Hair follicle dermal papilla cell (primary cell): ENCODE data around the gene RPS5. TPM values are rescaled to one million over a fixed set of nuclear protein-coding genes. Genes with fewer than 3 reads are reported as not detected.

Experiments used
- small RNA-seq: library from RNA; depleted of rRNA; stranded (forward); fragments of <200 nt; gene quantifications from one replicate; pipeline ENCODE3, GENCODE V24; 2012
- total RNA-seq: library from RNA; depleted of rRNA; stranded (reverse); fragments of >200 nt; gene quantifications from 2 replicates; pipeline ENCODE4 v1.2.3, GENCODE V29; 2012

RPS5 gene
- total RNA-seq, result 1,108 and 1,201 TPM in 2 replicates

DNA sequence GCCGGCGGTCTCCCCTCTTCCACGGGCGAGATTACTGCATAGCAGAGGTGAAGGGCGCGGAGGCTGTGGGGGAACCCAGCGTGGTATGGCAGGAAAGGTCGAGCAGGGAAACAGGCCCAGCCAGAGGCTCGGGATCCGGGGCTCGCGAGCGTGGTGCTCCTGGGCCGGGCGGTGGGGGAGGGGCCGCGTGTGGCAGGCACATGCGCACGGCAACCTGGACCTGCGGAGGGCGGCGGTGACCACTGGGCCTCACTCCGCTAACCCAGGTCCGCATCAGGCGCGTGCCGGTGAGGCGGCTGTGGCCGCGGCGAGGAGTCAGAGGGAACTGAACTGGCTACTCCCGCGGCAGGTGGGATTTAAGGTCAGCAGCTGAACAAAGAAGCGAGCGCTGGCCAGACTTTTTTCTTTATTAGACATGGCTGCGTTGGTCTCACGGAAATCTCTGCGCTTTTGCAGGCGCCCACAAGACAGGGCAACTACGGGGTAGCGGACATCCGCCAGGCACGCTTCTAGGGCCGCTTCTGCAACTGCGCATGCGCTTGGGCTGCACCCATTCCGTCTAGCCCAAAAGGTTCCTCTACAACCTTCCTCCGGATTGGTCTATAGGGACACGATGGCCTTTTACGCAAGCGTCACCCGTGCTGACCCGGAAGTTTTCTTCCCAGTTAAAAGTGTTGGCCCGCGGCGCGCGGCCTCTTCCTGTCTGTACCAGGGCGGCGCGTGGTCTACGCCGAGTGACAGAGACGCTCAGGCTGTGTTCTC lies at the start of gene RPS5:
Gene RPS5, plus strand, starts transcription at position 694 of the 762 bp plus-strand sequence. CDS start 869 bp downstream, outside the sequence.

DNA sequence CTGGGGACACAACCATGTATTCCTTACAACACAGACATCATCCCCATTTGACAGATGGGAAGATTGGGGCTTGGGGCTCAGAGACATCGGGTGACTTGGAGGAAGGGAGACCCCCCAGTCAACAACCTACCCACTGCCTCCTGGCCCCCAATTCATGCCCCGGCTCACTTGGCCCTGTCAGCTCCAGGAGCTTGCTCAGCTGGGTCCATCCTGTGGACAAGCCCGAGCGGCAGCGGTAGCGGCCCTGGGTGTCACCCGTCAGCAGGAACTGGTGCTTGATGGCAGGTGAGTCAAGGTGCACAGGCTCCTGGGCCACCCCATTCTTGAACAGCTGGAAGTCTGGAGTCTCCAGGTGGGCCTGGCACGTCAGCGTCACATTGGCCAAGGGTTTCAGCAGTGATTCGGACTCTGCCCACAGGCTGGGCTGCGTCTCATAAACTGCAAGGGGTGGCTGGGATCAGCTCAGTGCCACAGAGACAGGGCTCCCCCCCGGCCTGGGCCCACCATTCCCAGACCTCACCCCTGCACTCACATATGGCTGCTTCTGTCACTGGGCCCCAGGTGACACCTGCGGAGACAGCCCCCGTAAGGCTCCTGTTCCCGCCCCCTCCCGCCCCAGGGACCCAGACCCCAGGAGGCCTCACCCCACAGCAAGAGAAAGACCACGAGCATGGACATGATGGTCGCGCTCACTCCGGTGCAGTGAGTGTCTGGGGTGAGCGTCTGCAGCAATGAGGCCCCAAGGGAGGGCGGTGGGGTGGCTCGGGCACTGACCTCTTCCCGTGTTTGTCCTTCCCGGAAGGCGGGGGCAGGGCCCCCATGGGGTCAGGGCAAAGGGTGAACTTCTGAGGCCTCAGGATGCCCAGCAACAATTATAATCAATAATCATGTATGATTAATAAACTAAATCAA lies 34.1 kb upstream of the RPS5 start, which contains the start of gene A1BG:
Gene A1BG, minus strand, starts transcription at position 733 of the 912 bp plus-strand sequence. Its CDS starts 55 bp downstream, at position 678.

DNA sequence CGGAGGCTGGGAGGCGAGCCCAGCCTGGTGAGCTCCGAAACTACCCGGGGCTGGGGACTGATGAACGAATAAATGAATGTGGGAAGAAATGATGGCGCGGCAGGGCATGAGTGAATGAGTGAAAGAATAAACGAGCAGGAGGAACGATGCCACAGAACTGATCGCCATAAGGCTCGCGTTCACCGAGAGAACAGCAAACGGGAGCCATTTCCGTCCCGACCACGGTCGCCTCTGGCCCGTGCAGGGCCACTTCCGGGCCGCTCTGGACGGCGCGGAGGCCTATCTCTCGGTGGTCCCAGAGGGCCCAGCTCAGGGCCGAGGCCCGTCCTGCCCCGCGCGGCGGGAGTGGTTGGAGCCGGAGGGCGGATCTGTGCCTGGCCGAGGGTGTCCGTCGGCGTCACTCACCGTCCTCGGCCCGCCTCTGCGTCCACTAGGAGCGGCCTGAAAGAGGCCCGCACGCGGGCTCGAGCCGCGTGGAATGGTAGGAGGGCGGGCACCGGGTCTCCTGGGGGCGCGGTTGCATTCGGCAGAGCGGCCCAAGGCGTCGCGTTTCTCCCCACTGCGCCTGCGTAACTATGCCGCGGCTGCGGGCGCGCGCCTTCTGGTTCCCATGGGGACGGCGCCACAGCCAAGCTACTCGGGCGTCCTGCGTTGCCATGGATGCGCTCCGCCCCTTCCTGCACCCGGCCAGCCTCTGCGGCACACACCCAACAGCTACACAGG lies 24.6 kb upstream of the RPS5 start, which contains the start of gene ZNF497:
Gene ZNF497, minus strand, starts transcription at position 480 of the 723 bp plus-strand sequence. CDS start 5,116 bp downstream, outside the sequence.

DNA sequence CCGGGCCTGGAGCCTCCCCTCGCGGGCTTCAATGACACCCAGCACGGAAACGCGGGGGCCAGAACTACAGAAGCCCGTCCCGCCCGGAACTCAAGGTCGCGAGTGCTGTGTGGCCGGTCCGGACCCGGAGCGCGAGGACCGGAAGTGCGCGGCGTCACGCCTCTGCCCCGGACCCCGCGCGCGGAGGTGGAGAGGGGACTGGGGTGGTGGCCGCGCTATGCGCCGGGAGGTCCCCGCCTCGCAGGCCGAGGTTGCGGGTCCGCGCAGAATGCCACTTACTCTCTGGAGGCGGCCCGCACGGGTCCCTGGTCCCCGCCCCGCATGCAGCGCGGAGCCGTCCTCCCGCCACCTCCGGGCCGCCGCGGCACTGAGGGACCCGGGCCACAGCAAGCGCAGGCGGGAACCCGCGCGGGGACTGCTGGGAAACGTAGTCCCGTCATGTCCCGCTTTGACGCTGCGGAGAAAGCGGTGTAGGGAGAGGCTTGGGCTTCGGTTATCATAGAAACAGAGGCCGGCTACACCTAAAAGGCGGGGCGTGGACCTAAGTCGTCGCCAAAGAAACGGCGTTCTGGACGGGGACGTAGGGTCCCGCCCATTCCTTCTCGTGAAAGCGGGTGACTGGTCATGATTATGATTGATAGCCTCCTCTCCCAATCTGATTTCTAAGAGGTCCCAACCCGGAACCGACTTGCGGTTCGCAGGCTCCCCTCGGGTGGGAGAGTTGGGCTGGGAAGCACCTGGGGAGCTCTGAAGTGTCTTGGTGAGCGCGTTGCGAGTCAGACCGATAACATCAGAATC lies 6.2 kb upstream of the RPS5 start, which contains the start of gene ZNF837:
Gene ZNF837, minus strand, starts transcription at position 369 of the 798 bp plus-strand sequence. CDS start 11,698 bp downstream, outside the sequence.

DNA sequence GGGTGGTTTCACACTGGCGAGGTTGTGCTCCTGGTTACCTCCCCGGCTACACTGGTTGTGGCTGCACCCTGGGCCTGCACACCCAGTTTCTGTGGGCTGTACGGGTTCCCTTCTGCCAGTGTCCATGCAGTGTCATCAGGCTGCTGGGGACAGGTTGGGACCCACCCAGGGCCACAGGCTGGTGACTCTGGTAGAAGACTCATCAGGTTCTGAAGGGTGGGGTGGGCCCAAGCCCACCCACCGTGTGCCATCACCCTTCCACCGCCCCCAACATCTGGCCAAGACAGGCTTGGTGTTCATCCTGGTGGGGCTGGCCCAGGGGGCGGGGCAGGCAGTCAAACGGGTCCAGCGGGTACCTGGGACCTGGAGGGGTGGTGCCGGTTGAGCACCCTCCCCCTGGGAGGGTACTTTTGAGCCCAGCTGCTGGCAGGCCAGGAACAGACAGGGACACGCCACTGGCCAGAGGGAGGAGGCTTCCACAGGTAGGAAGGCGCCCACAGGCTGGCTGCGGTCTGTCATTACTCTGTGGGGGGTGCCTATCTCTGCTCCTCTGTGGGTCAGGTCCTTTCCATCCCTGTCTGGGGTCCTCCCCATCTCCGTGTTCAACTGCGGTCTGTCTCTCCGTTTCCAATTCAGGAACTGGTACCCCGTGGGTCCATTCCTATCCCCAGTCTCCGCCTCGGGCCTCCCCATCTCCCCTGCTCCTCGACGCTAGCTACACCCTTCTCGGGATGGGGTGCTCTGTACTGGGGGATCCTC lies 8.3 kb downstream of the RPS5 start, which contains the start of gene RNF225:
Gene RNF225, plus strand, starts transcription at position 437 of the 759 bp plus-strand sequence. CDS start 434 bp downstream, outside the sequence.

DNA sequence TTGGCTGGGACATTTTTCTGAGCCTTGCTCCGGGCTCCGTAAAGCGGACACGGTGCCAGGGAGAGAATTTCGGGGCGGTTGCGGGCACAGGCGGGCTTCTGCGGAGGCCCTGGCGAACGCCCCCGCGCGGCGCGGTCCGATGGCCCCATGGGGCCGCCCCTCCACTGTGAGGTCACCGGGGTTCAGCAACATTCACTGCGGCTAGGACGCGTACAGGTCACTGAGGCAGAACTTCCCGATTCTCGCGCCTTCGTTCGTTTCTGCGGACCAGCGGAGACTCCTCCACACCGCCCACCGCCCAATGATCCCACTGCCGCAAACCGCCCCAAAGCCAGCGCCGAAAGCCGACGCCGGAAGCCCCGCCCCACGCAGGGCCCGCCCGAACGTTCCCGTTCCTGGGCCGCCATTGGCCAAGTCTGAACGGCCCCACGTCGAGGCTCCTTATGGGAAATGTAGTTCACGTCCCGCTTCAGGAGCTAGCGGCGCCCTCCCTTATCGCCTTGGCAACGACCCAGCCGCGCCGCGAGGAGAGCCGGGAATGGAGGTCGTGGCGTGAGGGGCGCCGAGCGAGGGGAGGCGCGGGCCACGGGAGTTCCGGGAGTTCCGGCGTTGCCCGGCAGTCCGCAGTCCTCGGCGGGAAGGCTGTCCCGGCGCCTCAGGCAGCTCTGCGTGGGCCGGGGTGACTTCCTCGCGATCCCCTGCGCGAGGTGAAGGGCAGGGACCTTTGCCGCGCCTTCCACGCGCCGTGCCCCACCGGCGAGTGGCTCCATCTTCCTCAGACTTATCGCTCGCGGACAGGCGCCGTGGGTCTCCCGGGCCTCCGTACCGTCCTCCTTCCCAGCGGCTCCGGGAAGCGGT lies 21.3 kb downstream of the RPS5 start, which contains the start of gene ZNF584:
Gene ZNF584, plus strand, starts transcription at position 498 of the 858 bp plus-strand sequence. CDS start 499 bp downstream, outside the sequence.

DNA sequence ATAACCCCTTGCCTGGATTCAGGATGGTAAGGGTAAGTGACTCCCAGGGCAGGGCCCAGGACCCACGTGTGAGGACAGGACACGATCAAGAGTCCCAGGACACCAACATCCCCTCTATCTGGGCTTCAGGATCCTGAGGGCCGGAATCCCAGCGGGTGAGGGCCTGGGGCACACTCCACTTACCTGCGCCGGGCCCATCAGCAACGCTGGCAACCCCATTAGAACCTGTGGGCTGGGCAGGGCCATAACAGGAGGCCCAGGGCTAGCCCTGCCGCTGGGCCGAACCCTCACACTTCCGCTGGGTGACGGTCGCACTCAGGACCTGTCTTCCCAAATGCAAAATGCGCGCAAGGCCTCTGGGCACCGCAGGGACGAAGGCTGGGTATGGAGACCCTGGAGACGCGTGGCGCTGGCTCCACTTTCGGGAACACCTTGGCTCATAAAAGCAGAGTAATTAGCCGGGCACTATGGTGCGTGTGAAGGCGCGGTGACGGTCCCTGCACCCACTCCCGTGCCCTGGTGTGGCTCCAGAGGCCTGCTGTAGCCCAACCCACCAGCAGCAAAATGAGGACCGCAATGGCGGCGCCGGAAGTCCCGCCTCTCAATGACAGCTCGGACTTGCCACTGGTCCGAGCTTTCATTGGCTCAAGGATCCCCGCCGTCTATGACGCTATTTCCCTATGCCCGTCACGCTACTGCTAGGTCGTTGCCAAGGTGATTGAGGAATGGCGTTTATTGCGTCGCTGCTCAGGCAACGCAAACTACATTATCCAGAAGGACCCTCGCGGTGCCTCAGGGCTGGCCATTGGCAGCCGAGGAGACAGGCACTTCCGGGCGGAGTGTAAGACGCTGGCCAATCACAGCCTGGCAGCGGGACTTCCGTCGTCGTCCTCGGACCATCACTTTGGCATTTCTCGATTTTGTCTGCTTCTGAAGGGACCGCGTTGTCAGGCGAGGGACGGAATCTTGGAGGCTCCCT lies 52.8 kb downstream of the RPS5 start, which contains the start of gene ZNF132:
Gene ZNF132, minus strand, starts transcription at position 578 of the 979 bp plus-strand sequence. Its CDS starts 332 bp downstream, at position 246.

Small RNA genes lying within 50 kb of the gene (small RNA-seq; reads per million reads assigned to genes)
- gene MIR4754 (not detected), gene RNA5SP473 (0.27 reads per million)

Other genes starting within 250 kb of the RPS5 start
- 18.7 and 21.6 TPM in 2 replicates for gene ZNF329, start 236.5 kb upstream of the RPS5 start, total RNA-seq
- 22.0 and 28.7 TPM in 2 replicates for gene ZNF274, start 204.2 kb upstream of the RPS5 start, total RNA-seq
- 33.3 and 46.7 TPM in 2 replicates for gene ZNF544, start 158.4 kb upstream of the RPS5 start, total RNA-seq
- 11.3 and 12.8 TPM in 2 replicates for gene ZNF8, start 108.3 kb upstream of the RPS5 start, total RNA-seq
- gene ERVK3-1, start 81.9 kb upstream of the RPS5 start, total RNA-seq, result 26.4 and 31.9 TPM in 2 replicates
- gene ZSCAN22, start 60.3 kb upstream of the RPS5 start, total RNA-seq, result 3.4 and 3.6 TPM in 2 replicates
- gene A1BG, start 33.8 kb upstream of the RPS5 start, total RNA-seq, result 3.2 and 9.2 TPM in 2 replicates
- 0.81 and 1.2 TPM in 2 replicates for gene ZNF497, start 24.5 kb upstream of the RPS5 start, total RNA-seq
- gene ZNF837, start 6.2 kb upstream of the RPS5 start, total RNA-seq, result 3.2 and 3.6 TPM in 2 replicates
- gene RNF225, start 8.4 kb downstream of the RPS5 start, total RNA-seq, result 0.32 TPM in 1 of 2 replicates, not detected in the other
- 15.8 and 18.3 TPM in 2 replicates for gene ZNF584, start 21.4 kb downstream of the RPS5 start, total RNA-seq
- 9.4 and 13.0 TPM in 2 replicates for gene ZNF132, start 52.9 kb downstream of the RPS5 start, total RNA-seq
- 12.1 and 12.5 TPM in 2 replicates for gene ZNF324B, start 64.4 kb downstream of the RPS5 start, total RNA-seq
- 23.9 and 24.3 TPM in 2 replicates for gene ZNF324, start 79.8 kb downstream of the RPS5 start, total RNA-seq
- 11.8 and 12.9 TPM in 2 replicates for gene ZNF446, start 89.1 kb downstream of the RPS5 start, total RNA-seq
- gene SLC27A5, start 124.7 kb downstream of the RPS5 start, total RNA-seq, result 3.8 and 4.9 TPM in 2 replicates
- gene ZBTB45, start 132.5 kb downstream of the RPS5 start, total RNA-seq, result 9.4 and 12.3 TPM in 2 replicates
- 220 and 227 TPM in 2 replicates for gene TRIM28, start 156.8 kb downstream of the RPS5 start, total RNA-seq
- gene CHMP2A, start 167.8 kb downstream of the RPS5 start, total RNA-seq, result 70.1 and 97.5 TPM in 2 replicates
- gene UBE2M, start 171.3 kb downstream of the RPS5 start, total RNA-seq, result 47.9 and 50.3 TPM in 2 replicates
- gene MZF1, start 186.1 kb downstream of the RPS5 start, total RNA-seq, result 27.4 and 27.6 TPM in 2 replicates